ENCODE results near the gene GID8. TPM values are rescaled to one million over a fixed set of nuclear protein-coding genes. Genes with fewer than 3 reads are reported as not detected.

The GID8 gene
- total RNA-seq, 1 donor from 2014 or later, result 69.2 TPM

GRCh38 chr20:62927128-62927705, 10.7 kb upstream of the GID8 start:
- FAIRE-seq (no peak), DNase-seq (ENCODE audit: low read depth) (no peak)
- H3K36me3 ChIP-seq (ENCODE audit: control insufficient read depth, insufficient read depth, low read length), result no peaks in the 10 kb centered on the region

GRCh38 chr20:62928246-62928939, 9.6 kb upstream of the GID8 start:
- no peak for TF ChIP-seq CTCF (IDR thresholded peaks at IDR 0.05; ENCODE audit: insufficient read depth, low read length, severe bottlenecking)
- no peaks in the 10 kb centered on the region for H3K27me3 ChIP-seq (ENCODE audit: control insufficient read depth, insufficient read depth, low read length)
- no peak for DNase-seq (ENCODE audit: low read depth)
- FAIRE-seq, result no peak
- peak overlapping the region; percentile 36 for H3K4me3 ChIP-seq (ENCODE audit: low read depth, low read length)
- no peaks in the 10 kb centered on the region for H3K36me3 ChIP-seq (ENCODE audit: control insufficient read depth, insufficient read depth, low read length)

More at GRCh38 chr20:62927128-62927705, 10.7 kb upstream of the GID8 start:
- peak overlapping the region; percentile 75 for H3K4me3 ChIP-seq (ENCODE audit: low read depth, low read length)
- TF ChIP-seq CTCF (IDR thresholded peaks at IDR 0.05; ENCODE audit: insufficient read depth, low read length, severe bottlenecking), result no peak
- H3K27me3 ChIP-seq (ENCODE audit: control insufficient read depth, insufficient read depth, low read length), result no peaks in the 10 kb centered on the region

- Histone ChIP-seq H3K4me3 (ENCODE audit: low read depth, low read length) (peak overlapping the region; percentile 36), H3K27me3 (ENCODE audit: control insufficient read depth, insufficient read depth, low read length) (no peaks in the 10 kb centered on the region), H3K36me3 (ENCODE audit: control insufficient read depth, insufficient read depth, low read length) (peaks cover 4% of the 10 kb centered on the region)
- TF ChIP-seq CTCF (IDR thresholded peaks at IDR 0.05; ENCODE audit: insufficient read depth, low read length, severe bottlenecking), result no peak
- DNase-seq (ENCODE audit: low read depth) (peak; percentile 33), FAIRE-seq (no peak)
Measured at GRCh38 chr20:62929051-62929538, 8.9 kb upstream of the GID8 start.

- no peaks in the 10 kb centered on the region for H3K27me3 ChIP-seq (ENCODE audit: control insufficient read depth, insufficient read depth, low read length)
- DNase-seq (ENCODE audit: low read depth), result no peak
- no peak for FAIRE-seq
Measured at GRCh38 chr20:62931464-62931863, 6.5 kb upstream of the GID8 start.

GRCh38 chr20:62933966-62934365, 4.0 kb upstream of the GID8 start:
- no peak for DNase-seq (ENCODE audit: low read depth)
- no peak for TF ChIP-seq CTCF (IDR thresholded peaks at IDR 0.05; ENCODE audit: insufficient read depth, low read length, severe bottlenecking)
- FAIRE-seq, result no peak
- Histone ChIP-seq H3K27me3 (ENCODE audit: control insufficient read depth, insufficient read depth, low read length) (no peaks in the 10 kb centered on the region), H3K4me3 (ENCODE audit: low read depth, low read length) (no peak overlapping the region), H3K36me3 (ENCODE audit: control insufficient read depth, insufficient read depth, low read length) (peaks cover 14% of the 10 kb centered on the region)

More at GRCh38 chr20:62931464-62931863, 6.5 kb upstream of the GID8 start:
- Histone ChIP-seq H3K4me3 (ENCODE audit: low read depth, low read length) (no peak overlapping the region), H3K36me3 (ENCODE audit: control insufficient read depth, insufficient read depth, low read length) (peaks cover 14% of the 10 kb centered on the region)
- no peak for TF ChIP-seq CTCF (IDR thresholded peaks at IDR 0.05; ENCODE audit: insufficient read depth, low read length, severe bottlenecking)

Data from bronchial epithelial cell (primary cell).